Left ventricle myocardium inferior (tissue), 1 donor: ENCODE measurements around the gene GNG10. TPM values are rescaled to one million over a fixed set of nuclear protein-coding genes. Genes with fewer than 3 reads are reported as not detected.

Experiments used
- total RNA-seq: library from RNA; stranded (reverse); fragmentation: NEBNext Ultra II Directional; extraction: Animal tissue kit (Norgen Biotek cat#: 25700); gene quantifications from one replicate; pipeline ENCODE4 v1.2.1, GENCODE V29; 2021
- donor health status: DM: no; HTN: yes; CAD: no; lungs with severe emphysema.

Gene GNG10
- total RNA-seq, 1 donor from 2014 or later, result 27.4 TPM

Other genes starting within 250 kb of the GNG10 start
- gene ECPAS, start 177.2 kb upstream of the GNG10 start, total RNA-seq, result 115 TPM
- 5.8 TPM for gene ZNF483, start 136.4 kb upstream of the GNG10 start, total RNA-seq
- 50.2 TPM for gene PTGR1, start 62.0 kb upstream of the GNG10 start, total RNA-seq
- 5.5 TPM for gene DNAJC25, start 30.3 kb upstream of the GNG10 start, total RNA-seq
- gene SHOC1, start 133.3 kb downstream of the GNG10 start, total RNA-seq, result not detected
- gene UGCG, start 235.2 kb downstream of the GNG10 start, total RNA-seq, result 12.7 TPM